ENCODE measurements around the gene GSDMA.

DNA sequence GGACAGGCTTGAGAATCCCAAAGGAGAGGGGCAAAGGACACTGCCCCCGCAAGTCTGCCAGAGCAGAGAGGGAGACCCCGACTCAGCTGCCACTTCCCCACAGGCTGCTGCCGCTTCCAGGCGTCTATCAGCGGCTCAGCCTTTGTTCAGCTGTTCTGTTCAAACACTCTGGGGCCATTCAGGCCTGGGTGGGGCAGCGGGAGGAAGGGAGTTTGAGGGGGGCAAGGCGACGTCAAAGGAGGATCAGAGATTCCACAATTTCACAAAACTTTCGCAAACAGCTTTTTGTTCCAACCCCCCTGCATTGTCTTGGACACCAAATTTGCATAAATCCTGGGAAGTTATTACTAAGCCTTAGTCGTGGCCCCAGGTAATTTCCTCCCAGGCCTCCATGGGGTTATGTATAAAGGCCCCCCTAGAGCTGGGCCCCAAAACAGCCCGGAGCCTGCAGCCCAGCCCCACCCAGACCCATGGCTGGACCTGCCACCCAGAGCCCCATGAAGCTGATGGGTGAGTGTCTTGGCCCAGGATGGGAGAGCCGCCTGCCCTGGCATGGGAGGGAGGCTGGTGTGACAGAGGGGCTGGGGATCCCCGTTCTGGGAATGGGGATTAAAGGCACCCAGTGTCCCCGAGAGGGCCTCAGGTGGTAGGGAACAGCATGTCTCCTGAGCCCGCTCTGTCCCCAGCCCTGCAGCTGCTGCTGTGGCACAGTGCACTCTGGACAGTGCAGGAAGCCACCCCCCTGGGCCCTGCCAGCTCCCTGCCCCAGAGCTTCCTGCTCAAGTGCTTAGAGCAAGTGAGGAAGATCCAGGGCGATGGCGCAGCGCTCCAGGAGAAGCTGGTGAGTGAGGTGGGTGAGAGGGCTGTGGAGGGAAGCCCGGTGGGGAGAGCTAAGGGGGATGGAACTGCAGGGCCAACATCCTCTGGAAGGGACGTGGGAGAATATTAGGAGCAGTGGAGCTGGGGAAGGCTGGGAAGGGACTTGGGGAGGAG lies 52.5 kb downstream of the GSDMA start, which contains the start of gene CSF3:
- TF ChIP-seq, protein P1, sequence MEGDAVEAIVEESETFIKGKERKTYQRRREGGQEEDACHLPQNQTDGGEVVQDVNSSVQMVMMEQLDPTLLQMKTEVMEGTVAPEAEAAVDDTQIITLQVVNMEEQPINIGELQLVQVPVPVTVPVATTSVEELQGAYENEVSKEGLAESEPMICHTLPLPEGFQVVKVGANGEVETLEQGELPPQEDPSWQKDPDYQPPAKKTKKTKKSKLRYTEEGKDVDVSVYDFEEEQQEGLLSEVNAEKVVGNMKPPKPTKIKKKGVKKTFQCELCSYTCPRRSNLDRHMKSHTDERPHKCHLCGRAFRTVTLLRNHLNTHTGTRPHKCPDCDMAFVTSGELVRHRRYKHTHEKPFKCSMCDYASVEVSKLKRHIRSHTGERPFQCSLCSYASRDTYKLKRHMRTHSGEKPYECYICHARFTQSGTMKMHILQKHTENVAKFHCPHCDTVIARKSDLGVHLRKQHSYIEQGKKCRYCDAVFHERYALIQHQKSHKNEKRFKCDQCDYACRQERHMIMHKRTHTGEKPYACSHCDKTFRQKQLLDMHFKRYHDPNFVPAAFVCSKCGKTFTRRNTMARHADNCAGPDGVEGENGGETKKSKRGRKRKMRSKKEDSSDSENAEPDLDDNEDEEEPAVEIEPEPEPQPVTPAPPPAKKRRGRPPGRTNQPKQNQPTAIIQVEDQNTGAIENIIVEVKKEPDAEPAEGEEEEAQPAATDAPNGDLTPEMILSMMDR (IDR thresholded peaks at IDR 0.05; ENCODE audit: insufficient read depth, low read depth, low read length) = no peak
- no peak for TF ChIP-seq EZH2 (IDR thresholded peaks at IDR 0.05; ENCODE audit: insufficient read depth, low read length)

All from astrocyte (in vitro differentiated cells and primary cell).